Inferior parietal cortex (tissue), 1 donor: ENCODE data around the gene ABCC1.
"Not testable (repeated sequence)": the region's sequence is repeated elsewhere in the genome, so short reads cannot be mapped to it uniquely, and the experiment has no call there.

Experiments used
- DNase-seq: peaks from one replicate; pipeline ENCODE4 v3.0.0-alpha.2; 2016; ENCODE audit errors: extremely low spot score

The ABCC1 gene

DNA sequence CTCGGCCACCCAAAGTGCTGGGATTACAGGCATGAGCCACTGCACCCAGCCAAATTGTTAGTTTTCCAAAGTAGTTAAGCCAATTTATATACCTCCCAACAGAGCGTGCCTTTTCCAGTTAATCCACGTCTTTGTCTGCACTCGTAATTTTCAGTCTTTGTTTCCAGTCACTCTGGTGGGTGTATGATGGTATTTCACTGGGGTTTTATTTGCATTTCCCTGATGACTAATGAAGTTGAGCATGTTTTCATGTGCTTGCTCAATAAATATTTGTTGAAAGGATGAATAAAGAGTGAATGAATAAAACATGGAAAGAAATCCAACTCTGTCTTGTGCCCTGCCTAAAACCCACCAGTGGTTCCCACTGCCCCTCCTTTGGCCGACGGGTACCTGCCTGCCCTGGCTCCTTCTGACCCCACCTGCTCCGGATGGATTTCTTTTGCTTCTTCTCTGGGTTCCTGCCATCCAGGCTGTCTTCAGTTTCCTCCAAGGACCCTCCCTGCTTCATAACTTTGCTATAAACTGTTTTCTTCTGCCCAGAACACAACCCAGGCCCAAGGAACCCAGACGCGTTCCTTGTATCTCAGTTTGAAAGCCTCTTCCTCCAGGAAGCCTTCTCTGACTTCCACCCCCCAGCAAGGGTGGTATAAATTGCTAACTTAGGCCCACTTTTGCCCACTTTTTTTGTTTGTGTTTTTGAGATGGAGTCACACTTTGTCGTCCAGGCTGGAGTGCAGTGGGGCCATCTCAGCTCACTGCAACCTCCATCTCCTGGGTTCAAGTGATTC, 3.0 kb upstream of the ABCC1 start:
- no peak for DNase-seq

DNA sequence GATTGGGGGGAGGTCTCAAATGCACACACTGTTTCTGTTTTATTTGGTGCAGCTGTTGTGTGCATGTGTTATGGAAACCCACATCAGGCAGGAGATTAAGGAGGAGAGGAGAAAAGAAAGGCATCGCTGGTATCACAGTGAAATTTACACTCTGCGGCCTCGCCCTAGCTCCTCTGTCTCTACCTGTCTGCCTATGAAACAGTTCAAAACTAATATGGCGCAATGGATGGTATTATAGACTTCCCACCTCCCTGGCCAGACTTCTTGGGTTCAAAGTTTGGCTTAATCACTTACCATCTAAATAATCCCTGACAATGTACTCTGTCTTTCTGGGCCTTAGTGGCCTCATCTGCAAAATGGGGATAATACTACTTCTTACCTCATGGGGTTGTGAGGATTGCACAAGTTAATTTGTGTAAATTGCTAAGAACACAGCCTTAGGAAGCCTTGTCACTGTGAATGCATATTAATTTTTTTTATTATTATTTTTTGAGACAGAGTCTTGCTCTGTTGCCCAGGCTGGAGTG, 1.4 kb upstream of the ABCC1 start:
- DNase-seq, result no peak

DNA sequence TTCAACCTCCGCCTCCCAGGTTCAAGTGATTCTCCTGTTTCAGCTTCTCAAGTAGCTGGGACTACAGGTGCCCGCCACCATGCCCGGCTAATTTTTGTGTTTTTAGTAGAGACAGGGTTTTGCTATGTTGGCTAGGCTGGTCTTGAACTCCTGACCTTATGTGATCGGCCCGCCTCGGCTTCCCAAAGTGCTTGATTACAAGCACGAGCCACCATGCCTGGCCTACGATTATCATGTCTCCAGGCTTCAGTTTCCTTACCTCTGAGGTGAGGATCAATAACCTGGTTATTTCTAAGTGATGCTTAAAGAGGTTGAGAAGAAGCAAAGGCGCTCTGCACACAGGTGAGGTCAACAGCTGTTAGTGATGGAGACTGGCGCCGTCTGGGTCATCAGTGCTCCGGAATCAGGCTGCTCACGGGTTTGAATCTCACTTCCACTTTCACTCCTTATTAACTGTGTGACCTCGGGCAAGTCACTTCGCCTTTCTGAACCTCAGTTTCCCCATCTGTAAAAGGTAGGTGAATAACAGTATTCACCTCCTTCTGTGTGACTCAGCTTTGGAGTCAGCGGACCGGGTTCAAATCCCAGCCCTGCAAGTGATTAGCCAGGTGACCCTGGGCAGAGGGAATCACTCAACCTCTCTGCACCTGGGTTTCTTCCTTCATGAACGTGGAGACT, 745 bp upstream of the ABCC1 start:
- no peak for DNase-seq

DNA sequence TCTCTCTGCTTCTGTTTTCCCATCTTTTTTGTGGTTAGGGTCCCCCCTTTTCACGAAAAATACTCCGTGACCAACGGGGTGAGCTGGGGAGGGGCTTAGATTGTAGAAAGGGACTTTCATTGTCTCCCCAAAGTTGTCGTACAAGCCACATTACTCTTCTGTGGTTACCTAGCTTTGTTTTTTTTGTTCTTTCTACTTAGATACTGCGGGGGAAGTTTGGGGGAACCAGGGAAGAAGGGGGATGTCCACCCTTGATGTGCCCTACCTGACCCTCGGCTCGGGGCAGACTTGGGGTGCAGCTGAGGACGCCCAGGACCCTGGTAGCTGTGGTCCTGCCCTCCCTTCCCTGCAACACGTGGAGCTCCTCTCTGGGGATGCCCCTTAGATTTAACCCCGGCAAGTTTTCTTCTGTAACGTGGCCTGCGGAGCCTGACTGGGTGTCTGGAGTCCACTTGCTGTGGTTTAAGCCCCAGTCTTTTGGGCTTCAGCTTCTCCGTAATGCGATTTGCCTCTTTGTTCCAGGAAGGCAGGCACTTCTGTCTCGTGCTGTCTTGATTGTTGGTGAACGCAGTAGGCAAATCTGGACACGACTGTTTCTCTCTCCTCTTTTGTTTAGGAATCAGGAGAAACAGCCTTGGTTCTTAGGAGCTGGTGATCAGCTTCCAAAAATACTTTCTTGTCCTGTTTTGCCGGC, 892 bp downstream of the ABCC1 start:
- no peak for DNase-seq

DNA sequence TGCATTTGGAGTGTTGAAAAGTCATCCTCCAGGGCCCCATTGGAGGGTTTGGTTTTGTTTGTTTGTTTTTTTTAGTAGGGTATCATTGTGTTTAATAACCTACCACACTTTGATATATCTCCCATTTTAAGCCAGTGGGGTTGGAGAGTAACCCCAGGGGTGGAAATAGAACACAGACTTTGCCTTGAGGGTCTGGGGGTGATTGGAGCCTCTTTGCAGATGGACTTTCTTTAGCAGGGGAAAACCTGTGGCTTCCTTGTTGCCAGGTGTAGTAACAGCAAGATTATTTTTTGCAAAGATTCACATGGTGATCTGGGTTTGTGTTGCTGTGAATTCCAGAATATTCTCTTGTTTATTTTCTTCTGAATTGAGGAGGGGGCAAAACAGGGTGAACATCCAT, 1.5 kb downstream of the ABCC1 start:
- no peak for DNase-seq

DNA sequence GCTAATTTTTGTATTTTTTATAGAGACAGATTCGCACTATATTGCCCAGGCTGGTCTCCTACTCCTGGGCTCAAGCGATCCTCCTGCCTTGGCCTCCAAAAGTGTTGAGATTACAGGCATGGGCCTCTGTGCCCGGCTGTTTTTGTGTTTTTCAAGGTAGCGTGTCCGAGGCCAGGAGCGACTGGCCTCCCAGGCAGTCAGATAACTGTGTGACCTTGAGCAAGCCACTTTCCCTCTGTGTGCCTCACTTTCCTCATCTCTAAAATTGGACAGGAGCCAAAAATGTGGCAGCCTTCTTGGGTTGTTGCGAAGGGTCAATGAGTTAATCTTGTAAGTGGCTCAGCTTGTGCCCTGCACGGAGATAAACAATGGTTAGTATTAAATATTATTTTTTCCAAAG, 2.4 kb downstream of the ABCC1 start:
- DNase-seq, result no peak

DNA sequence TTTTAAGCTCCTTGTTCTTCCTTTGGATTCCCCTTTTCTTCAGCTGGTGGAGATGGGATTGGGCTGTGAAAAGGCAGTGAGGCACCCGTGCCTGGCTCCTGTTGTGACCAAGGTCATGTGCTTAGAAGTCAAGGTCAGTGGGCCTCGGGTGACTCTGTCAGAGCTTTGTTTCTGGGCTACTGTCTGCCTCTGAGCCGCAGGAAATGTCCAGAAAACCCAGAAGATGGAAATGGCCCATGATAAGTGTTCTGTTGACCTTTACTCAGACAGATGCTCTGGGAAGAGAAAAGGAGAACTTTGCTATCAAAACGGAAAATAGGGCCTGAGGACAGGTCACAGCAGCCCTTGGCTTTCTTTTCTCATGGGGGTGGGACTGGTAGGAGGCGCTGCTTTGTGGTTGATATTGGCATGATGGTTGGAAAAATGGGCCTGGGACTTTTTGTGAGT, 2.9 kb downstream of the ABCC1 start:
- no peak for DNase-seq

DNA sequence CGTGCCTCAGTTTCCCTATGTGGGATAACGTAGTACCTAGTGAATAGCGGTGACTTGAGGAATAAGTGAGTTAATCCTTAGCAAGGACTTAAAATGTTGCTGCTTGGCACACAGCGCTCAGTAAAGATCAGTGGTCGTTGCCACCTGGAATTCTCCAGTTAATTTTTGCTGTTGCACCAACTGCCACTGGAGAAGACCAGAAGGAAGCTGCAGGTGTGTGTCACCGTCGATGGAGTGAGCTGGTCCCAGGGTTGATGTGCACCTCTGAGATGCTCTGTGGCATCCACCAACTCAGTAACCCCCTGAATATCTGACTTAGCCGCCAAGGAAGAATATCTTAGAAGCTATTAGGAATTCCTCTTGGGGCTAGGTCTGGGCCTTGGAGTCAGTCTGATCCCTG, 4.1 kb downstream of the ABCC1 start:
- DNase-seq, result no peak

DNA sequence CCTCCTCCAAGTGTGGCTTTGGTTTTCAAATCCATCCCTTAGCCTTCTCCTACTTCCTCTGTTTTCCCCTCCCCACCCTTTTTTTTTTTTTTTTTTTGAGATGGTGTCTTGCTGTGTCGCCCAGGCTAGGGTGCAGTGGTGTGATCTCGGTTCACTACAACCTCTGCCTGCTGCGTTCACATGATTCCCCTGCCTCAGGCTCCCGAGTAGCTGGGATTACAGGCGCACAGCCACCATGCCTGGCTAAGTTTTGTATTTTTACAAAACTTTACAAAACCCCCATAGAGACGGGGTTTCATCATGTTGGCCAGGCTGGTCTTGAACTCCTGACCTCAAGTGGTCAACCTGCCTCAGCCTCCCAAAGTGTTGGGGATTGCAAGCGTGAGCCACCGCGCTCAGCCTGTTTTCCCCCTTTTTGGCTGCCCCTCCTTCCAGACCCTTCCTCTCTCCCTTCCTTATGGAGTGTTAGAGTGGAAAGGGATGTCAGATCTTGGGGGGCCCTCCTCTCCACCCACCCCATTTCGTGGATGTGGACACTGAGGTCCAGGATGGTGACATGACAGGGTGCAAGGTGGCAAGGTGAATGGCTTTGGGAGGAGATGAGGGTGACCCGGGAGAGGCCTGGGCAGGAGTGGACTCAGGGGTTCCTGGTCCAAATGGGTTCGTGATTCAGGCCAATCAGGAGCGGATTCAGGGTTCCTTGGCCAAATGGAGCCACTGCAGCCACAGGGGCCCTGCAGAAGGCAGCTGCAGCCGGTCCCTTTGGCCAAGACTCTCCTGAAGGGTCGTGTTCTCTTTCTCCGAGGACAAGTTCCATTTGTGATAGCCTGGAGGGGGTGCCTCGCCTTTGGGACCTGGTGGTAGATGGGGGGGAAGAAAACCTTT, 4.8 kb downstream of the ABCC1 start:
- DNase-seq, result no peak

DNA sequence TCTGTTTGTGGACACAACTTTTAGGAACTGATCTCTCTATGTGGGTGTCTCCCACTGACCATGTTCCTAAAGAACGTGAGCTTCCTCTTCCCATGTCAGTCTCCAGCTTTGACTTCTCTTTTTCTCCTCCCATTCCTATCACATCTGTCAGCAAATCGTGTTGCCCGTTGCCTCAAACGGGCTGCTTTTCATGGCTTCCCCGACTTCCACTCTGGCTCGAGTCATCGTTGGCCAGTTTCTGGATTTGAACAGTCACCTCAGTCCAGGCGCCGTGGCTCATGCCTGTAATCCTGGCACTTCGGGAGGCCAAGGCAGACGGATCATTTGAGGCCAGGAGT, 5.4 kb downstream of the ABCC1 start:
- no peak for DNase-seq

DNA sequence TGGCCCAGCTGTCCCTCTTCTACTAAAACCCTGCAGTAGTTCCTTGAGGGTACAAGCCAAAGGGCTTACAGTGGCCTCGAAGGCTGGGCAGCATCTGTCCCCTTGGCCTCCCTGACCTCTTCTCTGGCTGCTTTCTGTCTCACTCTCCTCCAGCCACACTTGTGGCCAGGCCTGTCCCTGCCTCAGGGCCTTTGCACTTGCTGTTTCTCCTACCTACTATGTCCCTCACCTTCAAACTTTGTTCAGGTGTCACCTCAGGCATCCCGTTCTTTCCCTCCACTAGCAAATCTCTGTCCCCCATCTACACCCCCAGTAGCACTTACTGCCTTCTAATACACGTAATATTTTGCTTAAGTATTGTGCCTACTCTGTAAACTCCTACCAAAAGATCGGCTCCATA, 6.0 kb downstream of the ABCC1 start:
- no peak for DNase-seq

DNA sequence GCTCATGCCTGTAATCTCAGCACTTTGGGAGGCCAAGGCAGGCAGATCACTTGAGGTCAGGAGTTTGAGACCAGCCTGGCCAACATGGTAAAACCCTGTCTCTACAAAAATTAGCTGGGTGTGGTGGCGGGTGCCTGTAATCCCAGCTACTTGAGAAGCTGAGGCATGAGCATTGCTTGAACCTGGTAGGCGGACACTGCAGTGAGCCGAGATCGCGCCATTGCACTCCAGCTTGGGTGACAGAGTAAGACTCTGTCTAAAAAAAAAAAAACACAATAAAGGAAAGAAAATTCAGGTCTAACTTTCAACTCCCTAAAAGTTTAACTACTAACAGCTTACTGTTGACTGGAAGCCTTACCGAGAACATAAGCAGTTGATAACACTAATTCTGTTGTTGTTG, 6.7 kb downstream of the ABCC1 start:
- DNase-seq, result not testable (repeated sequence)

DNA sequence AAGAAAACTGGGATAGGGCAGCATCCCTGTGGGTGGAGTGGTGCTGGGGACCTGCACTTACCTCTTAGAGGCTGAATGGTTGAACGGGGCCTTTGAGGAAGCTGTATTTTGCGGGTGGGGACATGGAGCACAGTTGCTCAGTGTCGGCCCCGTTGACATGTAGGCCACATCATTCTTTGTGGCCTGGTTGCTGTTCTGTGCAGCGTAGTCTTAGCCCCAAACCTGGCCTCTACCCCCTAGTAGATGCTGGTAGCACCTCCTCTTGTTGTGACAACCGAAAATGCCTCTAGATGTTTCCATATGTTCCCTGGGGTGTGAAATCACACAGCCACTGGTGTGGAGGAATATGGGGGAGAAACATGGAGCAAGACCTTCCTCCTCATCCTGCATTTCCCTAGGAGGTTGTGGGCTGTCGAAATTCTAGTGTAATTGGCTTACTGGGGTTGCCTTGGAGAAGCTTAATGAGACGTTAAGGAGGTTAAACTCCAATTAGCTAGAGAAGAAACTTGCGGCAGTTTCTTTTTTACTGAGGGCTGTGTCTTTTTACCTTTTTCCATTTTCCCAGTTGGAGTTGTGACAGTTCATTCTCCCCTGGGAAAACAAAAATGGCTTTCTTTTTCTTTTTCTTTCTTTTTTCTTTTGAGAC, 9.4 kb downstream of the ABCC1 start:
- no peak for DNase-seq

DNA sequence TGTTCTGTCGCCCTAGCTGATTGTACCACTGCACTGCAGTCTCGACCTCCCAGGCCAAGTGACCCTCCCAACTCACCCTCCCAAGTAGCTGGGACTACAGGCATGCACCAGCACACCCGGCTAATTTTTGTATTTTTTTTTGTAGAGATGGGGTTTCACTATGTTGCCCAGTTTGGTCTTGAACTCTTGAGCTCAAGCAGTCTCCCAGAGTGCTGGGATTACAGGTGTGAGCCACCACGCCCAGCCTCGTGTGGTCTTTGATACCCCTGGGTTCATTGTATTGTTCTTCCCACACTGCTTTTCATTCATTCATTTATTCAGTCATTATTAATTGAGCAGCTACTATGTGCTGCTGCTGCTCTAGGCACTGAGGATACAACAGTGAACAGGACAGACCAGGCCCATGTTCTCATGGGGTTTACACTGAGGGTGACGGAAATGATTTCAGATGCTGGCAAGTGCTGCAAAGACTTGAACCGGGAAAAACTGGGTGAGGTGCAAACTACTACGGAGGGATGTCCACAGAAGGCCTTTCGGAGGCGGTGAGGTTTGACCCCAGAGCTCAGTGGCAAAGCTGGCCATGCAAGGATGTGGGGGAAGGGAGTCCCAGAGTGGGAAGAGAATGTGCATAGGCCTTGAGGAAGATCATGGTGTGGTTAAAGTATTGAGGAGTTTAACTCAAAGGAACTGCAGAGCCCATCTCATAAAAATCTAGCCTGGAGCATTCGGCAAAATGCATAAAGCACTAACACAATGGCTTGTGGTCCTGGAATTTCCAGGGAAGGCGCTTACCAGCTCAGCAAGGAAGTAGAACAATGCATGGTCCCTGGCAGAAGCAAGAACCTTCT, 10.9 kb downstream of the ABCC1 start:
- no peak for DNase-seq

DNA sequence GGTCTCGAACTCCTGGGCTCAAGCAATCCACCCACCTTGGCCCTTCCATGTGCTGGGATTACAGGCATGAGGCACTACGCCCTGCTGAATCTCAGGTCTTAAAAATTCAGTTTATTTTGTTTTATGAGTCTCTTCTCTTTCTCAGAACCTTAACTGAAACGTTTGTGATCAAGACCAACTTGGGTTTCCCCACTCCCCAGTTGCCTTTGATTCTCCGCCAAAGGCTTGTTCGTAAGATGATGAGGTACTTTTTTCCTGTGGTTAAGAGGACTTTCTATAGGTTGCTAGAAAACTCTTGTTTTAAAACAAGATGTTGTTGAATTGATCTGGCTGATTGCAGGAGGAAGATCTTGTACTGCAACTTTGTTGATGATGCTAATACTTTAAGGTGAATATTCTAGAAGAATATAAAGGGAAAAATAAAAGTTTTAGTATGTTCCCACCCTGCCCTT, 11.7 kb downstream of the ABCC1 start:
- no peak for DNase-seq

DNA sequence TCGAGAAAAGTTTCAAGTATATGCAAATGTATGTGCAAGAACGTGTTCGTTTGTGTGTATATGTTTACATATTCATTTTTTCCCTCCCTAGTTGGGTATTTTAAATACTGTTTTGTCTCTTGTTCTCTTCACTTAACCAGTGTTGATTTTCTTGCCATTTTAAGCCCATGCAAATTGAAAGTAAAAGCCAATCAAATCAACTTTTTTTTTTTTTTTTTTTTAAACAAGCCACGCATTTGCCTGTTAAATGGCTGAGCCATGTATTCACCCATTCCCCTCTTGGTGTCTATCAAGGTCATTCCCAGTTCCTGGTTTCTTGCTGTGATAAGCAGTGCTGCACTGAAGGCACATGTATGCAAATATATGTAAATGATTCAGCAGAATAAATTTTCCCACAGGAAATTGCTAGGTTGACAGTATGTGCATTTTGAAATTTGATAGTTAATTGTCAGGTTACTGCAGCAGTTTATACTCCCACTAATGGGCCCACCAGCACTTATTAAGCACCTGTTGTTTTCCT, 12.2 kb downstream of the ABCC1 start:
- DNase-seq, result no peak

DNA sequence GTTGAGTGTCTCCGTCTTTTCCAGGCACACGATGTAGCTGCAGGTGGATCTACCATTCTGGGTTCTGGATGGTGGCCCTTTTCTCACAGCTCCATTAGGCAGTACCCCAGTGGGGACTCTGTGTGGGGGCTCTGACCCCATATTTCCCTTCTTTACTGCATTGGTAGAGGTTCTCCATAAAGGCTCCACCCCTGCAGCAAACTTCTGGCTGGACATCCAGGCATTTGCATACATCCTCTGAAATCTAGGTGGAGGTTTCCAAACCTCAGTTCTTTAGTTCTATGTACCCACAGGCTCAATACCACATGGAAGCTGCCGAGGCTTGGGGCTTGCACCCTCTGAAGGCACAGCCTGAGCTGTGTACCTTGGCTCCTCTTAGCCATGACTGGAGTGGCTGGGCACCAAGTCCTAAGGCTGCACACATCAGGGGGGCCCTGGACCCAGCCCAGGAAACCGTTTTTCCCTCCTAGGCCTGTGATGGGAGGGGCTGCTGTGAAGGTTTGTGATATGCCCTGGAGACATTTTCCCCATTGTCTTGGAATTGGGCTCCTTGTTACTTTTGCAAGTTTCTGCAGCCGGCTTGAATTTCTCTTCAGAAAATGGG, 14.0 kb downstream of the ABCC1 start:
- no peak for DNase-seq

DNA sequence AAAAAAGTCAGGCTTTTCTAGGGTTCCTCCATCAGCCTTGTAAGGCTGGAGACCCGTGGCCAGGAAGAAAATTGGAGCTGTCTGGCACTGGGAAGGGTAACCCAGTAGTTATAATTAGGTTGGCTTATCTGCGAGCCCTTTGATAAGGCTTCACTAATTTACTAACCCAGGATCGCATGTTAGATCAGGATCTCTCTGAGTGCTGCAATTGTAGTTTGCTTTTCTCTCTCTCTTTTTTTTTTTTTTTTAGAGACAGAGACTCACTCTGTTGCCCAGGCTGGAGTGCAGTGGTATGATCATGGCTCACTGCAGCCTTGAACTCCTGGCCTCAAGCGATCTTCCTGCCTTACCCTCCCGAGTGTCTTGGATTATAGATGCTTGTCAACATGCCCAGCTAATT, 17.0 kb downstream of the ABCC1 start:
- no peak for DNase-seq

DNA sequence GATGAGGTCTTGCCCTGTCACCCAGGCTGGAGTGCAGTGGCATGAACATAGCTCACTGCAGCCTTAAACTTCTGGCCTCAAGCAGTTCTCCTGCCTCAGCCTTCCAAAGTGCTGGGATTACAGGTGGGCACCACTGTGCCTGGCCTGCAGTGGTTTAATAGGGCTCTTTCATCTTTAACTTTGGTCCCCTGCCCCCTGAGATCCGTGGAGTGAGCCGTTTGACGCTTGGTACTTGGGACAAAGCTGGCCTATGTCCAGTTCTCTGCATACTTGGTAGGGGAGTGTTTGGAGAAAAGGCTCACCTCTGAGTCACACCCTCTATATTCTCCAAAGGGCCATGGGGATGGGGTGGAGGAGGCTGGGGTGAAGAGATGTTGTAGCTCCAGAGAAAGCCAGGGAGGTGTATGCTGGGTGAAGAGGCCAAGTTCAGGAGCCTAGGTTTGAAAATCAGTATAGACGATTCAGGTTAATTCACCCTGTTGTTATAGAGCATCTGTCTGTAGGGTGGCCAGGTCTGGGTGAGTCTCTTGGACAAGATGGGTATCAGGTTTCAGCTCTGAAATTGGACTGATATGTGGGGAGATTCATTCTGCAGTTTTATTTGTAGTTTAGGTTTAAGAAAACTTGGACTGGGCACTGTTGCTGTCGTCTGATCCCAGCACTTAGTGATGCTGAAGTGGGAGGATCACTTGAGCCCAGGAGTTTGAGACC, 17.6 kb downstream of the ABCC1 start:
- DNase-seq, result no peak
